HG03196 (cell line): ENCODE data around the gene ISM1.

Experiments used
- ATAC-seq: cut with Tn5 transposase; IDR thresholded peaks from one replicate; pipeline ENCODE4 v1.9.1; 2021; ENCODE audit not compliant: unreplicated experiment

The ISM1 gene

DNA sequence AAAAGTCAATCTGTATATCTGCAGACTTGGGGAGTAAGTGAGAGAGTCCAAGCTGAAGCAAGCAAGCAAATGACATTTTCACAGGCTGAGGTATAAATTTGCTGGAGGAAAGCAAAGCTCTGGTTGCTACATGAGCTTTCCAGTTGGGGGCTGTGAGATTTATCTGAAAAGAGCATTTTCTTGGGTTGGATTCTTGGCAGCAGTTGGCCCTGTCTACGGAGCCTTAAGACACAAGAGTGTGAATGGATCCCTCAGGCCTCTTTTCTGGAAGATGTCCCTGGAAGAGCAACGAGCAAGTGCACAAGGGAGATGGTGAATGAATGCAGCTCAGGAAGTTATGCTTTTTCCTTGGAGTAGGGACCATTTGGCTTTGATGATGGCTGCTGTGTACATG lies 30.8 kb downstream of the ISM1 start:
- no peak for ATAC-seq

DNA sequence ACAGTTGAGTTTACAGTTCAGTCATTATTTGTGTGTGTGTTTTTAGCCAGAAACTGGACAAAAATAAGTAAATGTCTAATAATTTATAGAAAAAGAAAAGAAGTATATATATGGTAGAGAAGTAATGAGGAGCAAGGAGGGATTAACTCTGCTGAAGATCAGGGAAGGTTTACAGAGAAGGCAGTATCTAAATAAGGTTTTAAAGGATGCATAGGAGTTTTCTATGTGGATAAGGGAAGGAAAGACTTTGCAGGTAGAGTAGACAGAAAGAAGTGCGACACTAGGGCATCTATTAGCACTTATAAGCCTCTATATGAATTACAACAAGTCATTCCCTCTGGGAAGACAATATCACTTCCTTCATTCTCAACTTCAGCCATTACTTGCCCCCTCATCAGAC lies 34.3 kb downstream of the ISM1 start:
- ATAC-seq, result no peak

DNA sequence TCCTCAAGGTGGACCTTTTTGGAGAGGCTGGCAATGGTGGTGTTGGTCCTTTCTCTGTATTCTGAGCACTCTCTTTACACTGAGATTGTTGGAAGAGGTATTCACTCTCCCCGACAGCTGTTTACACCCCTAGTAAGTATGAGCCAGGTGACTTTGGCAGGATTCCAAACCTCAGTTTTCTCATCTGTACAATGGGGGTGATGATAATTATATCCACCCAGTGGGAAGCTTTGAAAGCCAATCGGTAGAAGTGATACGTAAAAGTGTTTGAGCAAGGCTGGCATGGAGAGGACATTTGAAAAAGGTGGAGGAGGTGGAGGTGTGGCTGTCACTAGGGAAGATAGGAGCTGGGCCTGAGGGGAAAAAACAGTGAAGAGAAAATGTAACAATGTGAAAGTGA lies 35.5 kb downstream of the ISM1 start:
- ATAC-seq, result no peak

DNA sequence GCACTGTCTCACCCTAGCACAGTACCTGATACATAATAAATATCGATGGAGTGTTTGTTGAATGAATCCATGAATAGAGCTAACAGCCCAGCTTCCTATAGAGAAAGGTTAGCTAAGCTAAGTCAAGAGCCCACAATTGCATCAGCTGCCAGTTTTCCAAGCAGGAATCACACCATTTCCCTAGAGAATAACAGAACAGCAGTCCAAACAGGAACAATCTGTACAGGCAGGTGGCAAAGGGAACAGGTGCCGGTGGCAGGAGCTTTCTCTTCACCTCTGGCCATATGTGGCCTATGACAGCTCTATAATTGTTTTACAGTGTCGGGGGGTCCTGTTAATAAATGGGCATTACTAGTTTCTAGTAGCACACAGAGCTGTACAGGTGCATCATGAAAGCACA lies 38.8 kb downstream of the ISM1 start:
- no peak for ATAC-seq

DNA sequence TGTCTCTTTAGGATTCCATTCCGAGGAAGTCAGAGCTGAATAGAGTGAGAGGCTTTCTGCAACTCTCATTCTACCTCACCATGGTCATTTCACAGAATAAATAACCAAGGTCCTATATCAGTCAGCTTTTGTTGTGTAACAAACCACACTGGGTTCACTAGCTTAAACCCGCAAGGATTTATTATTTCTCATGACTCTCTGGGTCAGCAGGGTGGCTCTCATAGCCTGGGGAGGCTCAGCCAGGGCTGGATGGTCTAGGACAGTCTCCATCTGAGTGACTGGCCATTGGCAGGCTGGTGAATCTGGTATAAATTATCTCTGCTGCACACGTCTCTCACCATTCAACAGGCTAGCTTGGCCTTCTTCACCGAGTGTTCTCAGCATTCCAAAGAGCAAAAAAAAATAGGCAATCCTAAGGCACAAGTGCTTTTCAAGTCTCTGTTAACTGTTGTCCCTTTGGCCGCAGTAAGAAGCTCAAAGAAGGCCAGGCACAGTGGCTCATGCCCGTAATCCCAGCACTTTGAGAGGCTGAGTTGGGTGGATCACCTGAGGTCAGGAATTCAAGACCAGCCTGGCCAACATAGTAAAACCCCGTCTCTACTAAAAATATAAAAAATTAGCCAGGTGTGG lies 39.7 kb downstream of the ISM1 start:
- ATAC-seq, result no peak

DNA sequence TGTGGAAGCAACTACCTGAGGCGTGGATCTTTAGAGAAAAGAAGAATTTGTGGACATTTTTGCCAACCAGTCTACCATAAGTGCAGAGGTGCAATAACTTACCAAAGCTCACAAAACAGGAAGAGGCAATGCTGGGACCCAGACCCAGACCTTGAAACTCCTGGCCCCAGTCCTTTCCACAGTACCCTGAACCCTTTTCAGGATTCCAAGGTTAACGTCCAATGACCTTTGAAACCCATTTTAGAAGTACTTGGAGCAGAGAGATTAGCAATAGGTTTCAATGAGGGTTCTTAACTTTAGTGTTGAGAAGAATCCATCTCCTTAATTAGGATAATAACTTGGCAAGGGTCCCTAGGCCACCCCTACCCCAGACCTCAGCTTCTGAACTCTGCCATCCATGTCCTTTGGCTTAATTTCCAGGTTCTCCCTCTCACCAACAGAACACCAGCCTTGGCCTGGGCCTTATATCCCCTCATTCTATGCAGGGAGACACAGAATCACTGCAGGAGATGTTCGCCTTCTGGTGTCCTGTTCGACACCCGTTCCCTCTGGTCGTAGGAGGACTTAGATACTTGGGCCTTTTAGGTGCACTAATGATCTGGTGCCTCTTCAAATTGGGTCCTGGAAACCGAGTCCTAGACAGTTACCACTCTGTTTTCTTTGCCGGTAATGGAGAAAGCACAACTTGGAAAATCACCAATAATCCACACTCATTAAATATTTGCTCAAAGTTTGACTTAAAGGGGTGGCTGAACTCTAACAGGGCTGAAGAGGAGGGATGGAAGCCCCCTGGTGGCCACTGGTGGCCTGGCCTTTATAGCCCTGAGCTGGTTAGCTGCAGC lies 40.6 kb downstream of the ISM1 start:
- no peak for ATAC-seq

DNA sequence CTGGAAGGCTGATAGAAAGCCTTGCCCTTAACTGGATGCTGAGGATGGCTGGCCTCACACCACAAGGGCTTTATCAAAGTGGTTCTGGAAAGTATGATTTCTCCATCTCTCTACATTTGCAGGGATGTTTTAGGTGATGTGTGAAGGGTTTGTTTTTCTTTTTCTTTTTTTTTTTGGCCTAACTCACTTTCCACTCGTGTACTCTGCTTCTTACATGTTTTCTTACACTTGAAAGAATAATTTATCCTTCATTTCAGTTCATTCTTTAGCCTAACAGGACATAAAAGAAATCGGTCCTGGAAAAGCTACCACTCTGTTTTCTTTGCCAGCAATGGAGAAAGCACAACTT lies 41.2 kb downstream of the ISM1 start:
- ATAC-seq, result no peak

DNA sequence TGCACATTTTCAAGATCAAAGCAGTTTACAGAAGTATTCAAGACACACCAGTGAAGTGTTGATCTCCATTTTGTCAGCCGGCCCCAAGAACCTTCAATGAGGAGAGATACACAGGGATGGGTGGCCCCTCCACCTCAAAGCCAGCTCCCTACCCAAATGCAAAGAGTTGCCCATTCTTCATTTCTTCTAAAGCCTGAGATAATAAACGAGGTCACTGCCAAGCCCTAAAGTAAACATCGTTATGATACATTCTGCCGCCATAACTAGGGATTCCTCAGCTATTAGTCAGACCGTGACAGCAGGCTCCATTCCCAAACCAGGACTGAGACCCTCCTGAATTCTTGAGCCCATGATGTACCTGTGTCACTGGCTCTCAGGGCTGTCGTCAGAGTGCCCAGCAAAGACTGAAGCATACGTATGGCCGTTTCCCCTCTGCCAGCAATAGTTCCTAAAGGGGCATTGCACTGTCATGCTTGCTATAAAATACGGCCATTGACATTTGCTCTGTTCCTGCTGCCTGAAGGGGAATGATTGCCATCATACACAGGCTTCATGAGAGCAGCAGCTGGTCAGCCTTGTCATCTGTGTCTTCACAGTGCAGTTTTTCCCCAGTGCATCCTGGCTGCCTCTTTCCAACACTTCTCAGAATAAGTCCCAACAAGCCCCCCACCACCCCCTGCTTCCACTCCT lies 41.7 kb downstream of the ISM1 start:
- no peak for ATAC-seq

DNA sequence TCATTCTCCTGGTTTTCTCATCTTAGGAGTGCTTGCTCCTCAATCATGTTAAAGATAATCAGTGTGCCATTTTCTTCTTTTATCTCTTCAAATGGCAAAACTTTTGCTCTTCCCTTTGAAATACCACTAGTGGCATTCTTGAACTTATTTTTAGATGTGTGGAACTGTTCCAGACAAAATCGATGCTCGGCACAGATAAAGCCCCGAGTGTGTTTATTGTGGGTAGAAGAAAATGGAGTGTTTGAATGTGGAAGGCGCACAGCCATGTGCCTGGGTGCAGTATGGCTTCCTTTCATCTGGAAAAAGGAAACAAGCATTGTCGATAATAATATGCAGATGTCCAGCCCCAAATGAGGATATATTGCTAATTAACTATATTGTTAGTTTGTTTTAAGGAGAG lies 42.4 kb downstream of the ISM1 start:
- no peak for ATAC-seq

DNA sequence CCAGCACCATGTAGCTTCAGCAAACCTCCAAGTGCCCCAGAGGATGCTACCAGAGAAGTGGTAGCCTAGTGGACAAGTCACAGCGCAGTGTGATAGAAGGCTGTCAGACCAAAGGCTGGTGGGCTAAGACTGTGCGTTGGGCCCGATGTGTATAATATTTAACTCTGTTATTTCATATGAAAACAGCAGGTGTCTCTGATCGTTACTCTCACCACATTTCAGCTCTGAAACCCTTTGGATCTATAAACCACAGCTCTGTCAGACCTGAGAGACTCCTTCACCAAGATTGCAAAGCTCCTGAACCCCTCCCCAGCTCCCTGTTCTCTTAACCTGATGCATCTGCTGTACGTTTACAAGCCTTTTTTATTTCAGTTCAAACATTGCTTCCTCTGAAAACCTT lies 43.8 kb downstream of the ISM1 start:
- ATAC-seq, result no peak

DNA sequence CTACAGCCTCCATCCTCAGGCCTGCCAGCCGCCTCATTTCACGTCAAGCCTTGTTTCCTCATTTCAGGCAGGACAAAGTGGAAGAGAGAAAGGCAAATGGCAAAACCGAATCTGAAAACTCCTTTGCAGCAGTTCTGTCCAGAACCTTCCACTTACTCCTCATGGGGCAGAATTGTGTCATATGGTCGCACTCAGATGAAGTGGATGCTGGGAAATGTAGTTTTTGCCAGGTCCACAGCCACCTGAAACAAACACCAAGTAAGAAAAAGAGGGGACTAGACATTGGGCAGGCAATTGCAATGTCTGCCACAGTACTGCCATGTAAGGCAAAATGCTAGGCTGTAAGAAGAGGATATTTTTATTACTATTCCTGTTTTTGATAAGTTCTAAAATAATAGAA lies 44.9 kb downstream of the ISM1 start:
- ATAC-seq, result no peak

DNA sequence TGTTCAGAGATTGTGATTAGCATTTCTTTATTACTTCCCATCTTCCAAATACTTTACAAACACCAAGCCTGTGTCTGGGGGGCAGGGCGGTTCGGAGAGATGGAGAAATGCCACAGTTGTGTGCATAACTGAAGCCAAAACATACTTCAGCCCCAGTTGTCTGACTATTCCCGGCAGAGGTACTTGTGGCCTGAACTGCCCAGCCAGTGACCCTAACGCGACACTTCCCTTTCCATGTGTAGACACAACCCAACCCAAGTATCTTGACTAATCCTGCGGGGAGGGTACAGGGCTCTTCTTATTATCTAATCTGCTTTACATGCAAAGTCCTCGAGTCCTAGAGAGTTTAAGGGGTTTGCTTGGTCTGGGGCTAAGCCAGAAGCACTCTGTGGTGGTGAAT lies 46.2 kb downstream of the ISM1 start:
- ATAC-seq, result no peak

DNA sequence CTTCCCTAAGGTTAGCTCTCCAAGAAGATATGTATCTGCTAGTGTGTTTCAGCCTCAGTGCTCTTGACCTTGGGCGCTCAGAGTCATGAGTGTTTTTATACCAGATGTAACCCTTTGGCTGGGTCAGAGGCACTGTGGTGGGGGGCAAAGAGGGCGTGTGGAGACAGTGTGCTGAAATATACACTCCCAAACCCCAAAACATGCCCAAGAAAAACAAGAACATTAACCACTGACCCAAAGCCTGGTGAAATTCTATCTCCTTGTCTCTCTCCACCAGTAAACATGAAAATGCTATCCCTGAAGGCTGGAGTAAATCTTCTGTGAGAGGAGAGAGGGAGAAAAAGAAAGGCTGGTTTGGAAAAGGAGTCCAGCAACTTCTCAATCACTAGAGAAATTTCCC lies 47.9 kb downstream of the ISM1 start:
- no peak for ATAC-seq

DNA sequence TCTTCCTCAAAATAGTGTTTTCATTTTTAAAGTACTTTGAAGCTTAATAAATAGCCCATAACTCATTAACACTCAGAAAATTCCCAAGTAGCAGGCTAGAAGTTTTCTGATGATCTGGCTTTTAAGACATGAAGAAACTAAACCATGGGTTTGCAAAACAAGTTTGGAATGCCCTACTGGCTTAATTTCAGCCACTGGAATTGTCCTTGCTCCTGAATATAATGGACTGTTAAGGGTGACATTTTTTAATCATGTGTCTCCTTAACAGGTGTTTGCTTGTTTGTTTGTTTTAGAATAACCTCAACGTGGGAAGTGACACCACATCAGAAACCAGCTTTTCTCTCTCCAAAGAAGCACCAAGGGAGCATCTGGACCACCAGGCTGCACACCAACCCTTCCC lies 49.1 kb downstream of the ISM1 start:
- ATAC-seq, result no peak

DNA sequence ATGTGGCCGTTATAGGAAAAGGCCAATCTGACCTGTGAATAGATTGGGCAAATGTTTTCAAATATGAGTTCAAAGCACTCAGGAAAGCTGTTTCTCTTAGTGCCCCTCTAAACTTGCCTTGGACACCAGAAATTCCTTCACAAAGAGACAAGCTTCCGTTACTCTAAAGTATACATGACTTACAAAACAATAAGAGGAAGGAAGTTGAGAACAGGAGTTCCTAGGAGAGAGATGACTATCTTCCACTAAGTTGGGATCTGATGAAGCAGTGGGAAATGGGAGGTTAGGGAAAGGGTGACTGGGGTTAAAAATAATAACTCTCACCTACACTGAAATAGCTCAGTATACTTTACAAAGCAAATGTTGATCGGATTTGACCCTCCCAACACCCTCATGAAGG lies 50.0 kb downstream of the ISM1 start:
- ATAC-seq, result no peak

DNA sequence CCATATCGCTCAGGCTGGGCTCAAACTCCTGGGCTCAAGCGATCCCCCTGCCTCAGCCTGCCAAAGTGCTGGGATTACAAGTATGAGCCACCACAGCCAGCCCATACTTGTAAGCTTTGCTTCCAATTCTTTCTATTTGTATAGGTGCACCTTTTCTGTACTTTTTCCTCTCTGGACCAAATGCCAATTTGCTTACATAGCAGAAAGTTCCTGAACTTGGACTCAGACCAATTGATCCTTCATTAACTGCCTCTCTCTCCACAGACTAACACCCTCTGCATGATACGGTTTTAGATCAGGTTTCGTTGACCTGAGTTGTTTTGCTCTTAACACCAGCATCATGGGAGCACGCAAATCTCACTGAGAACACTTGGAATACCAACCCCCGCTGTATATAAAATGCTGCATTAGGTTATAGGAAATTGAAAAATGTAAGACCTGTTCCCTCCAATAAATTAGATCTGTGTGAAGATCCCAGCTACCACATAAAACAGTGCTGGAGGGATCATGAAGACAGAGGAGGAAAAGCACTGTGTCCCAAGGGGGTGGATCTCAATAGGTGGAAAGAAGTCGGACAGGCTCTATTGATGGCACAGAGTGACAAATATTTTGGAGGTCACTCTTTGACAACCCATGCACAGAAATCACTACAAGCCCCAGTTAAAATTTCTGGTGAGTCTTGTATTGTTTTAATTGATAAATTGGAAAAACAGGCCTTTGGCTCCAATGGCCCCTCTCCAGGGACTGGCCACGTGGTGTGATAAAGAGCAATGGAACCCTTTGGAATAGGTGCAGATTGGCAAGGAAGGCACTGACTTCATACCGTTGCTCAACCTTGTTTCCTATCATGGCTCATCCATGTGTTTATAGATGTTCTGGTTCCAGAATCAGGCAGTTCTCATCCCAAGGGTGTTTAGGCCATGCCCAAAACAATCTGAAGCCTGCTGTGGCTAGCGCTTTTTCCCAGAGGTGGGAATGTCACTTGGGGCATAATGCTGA lies 51.2 kb downstream of the ISM1 start:
- ATAC-seq, result no peak

DNA sequence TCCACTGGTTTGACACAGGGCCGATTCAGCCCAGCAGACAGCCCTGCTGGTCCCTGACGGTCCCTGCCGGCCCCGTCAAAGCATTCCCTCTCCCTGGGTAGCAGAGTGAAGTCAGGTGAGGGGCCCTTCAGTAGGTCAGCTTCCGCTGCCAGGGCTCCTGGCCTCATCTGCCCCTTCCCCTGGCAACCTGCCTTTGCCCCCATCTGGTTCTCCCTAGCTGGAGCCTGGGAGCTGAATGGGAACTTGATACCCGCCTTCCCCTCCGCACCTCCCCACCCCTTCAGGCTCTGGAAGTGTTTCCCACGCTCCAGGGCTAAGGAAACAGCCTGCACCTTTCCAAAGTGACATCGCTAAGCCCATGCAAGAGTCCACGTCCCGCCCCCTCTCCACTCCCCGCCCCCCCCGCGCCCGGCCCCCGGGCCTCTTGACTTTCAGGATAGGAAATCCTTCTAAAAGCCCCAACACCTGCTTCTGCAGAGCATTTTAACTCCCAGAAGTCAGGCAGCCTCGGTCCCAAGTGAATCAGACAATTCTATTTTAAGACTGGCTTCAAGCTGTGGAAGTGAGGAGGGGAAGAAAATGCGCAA lies 53.3 kb downstream of the ISM1 start:
- no peak for ATAC-seq

DNA sequence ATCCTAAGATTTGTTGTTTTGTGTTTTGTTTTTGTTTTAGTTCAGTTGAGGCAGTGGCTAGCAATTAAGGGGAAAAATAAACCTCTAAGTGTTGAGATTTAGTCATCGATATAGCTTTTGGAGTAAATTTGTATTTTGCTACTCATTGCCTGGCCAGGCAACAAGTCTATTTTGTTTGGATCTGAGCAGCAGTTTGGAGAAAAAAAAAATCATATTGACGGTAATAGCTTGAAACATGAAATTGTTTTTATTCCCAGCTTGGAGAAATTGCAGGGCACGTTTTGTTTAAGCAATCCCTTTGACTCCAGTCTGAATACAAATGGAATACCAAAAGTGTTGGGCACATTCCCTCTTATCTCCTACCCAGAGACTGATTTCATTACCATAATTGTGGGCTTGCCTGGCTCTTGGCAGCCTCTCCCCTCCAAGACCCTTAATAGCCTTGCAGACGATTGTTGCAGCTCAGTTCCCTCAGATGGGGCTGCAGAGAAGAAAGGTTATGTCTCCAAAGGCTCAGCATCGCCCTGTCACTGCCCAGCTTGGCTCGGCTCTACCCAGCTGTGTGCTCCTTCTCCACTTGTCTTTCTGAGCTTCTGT lies 56.0 kb downstream of the ISM1 start:
- no peak for ATAC-seq

DNA sequence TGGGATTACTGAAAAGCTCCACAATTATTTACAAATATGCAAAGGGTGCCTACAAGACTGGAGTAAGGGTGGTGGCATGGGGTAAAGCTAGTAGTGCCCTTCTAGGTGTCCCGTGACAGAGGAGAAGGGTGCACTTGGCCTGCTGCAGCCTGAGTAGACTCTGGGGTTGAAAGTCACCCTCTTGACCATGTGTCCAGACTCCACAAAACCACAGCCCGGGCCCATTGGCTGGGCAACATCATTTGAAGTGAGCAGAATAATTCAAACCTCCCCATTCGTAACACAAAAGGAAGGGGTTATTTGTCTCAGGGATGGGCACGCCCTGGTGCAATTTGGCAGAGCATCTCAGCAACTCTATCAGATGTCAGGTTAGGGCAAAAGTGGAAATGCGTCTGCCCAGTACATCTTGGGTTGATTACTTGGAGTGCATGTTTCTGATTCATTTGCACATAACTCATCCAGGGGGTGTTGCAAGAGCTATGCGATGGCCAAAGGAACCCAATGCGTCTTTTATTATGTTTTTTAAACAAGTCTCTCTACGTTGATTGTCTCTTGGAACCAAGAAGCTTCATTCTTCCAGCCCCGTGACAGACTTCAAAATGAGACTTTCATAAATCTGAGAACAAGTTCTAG lies 56.7 kb downstream of the ISM1 start:
- ATAC-seq, result no peak
